AG09319 (cell line): ENCODE measurements around the gene FTHL17.

Experiments
- DNase-seq: peaks from one replicate; pipeline ENCODE4 v3.0.0-alpha.2; 2010; ENCODE audit warnings: low read depth; ENCODE audit errors: extremely low read depth
- CTCF ChIP-seq: IDR thresholded peaks from 2 replicates; pipeline ENCODE4 v1.5.1; 2011; ENCODE audit warnings: low read depth, mild to moderate bottlenecking, inconsistent platforms, low read length, moderate library complexity

Gene FTHL17

DNA sequence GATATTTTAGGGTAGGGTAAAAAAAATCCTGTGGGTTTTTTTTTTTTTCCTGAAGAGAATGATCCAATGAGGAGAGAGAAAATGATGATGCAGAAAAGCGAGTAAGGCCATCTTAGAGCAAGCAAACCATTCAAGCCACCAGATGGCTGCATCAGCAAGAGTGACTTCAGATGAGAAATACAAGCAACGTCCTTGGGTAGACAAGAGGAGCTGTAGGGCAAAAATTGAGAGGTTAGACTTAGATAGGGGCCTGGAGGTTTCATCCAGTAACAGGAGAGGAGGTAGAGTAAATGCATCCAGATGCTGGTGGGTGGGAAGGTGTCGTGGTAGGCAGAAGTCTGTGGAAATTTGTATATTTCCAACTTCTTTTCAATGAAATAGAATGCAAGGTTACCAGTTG, 14.6 kb downstream of the FTHL17 start:
- DNase-seq = no peak
- no peak for TF ChIP-seq CTCF

- no peak for TF ChIP-seq CTCF
- DNase-seq = no peak
These were observed 18.2 kb downstream of the FTHL17 start for GRCh38 chrX:31053621-31054020.

DNA sequence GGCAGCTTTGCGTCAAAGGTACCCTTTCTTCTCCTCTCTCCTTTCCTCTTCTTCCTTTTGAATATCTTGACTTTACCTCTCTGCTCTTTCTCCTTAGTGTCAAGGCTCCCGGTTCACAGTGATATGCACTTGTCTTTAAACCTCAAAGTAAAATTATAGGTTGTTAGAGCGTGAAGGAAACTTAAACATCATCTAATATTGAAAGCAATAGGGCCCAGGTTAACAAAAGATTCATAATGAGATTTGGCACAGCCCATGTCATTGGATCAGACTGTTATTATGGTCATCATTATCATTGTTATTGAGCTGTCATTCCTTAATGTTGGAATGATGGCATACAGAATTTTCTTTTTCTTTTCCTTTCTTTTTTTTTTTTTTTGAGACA, 32.5 kb downstream of the FTHL17 start:
- no peak for TF ChIP-seq CTCF
- no peak for DNase-seq

GRCh38 chrX:31038575-31039326, 33.1 kb downstream of the FTHL17 start:
- peak; percentile 2 for DNase-seq
- peak; percentile 64 for TF ChIP-seq CTCF

GRCh38 chrX:31036895-31037294, 34.9 kb downstream of the FTHL17 start:
- peak; percentile 75 for TF ChIP-seq CTCF
- DNase-seq = peak; percentile 1

DNA sequence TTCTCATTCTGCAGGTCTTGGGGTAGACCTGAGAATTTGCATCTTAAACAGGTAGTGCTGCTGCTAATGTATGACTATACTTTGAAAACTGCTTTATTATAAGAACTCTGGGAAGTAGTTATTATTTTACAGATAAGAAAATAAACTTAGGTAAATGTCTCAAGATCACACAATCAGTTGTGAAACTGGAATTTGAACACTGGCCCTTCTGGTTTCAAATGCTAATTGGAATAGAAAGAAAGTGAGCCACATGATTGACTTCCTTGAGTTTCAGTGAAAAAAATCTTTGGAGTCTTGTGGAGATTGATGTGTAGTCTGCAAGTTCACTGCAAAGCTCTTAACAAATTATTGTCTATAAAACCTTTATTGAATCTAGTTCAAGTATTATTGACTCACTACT, 44.5 kb downstream of the FTHL17 start:
- TF ChIP-seq CTCF = no peak
- DNase-seq = no peak

GRCh38 chrX:31024866-31025265, 47.0 kb downstream of the FTHL17 start:
- no peak for DNase-seq
- TF ChIP-seq CTCF = no peak
